Sigmoid colon (tissue), 7 donors: ENCODE data around the gene ENTR1. TPM values are rescaled to one million over a fixed set of nuclear protein-coding genes. Genes with fewer than 3 reads are reported as not detected.

Experiments
- DNase-seq: peaks from one replicate; pipeline ENCODE4 v3.0.0-alpha.2; 2019
- H3K27ac ChIP-seq, 4 donors: fragments of 200-600 bp; sonication (generic); one replicate each; pipeline ENCODE4 v1.5.1; 2016 to 2019; ENCODE audit warnings: mild to moderate bottlenecking in 1 of 4
- H3K27me3 ChIP-seq, 3 donors: fragments of 200-600 bp; sonication (generic); one replicate each; pipeline ENCODE4 v1.5.1; 2019; ENCODE audit warnings: mild to moderate bottlenecking in 1 of 3
- H3K36me3 ChIP-seq, 4 donors: fragments of 200-600 bp; sonication (generic); one replicate each; pipeline ENCODE4 v1.5.1; 2016 to 2019
- H3K4me1 ChIP-seq, 4 donors: fragments of 200-600 bp; sonication (generic); one replicate each; pipeline ENCODE4 v1.5.1; 2017 to 2019
- H3K4me3 ChIP-seq, 4 donors: fragments of 200-600 bp; sonication (generic); one replicate each; pipeline ENCODE4 v1.5.1; 2017 to 2019; ENCODE audit warnings: mild to moderate bottlenecking in 2 of 4, moderate library complexity in 1 of 4
- H3K9me3 ChIP-seq, 4 donors: fragments of 200-600 bp in 3 of 4; sonication (generic) in 3 of 4; one replicate each; pipeline versions ENCODE4 v1.5.1 to v1.6.1; 2013 to 2019
- EP300 ChIP-seq, 4 donors: sonication (generic); formaldehyde crosslinking; IDR thresholded peaks; one replicate each; pipeline ENCODE4 v1.6.1; 2017; ENCODE audit warnings: antibody characterized with exemption in 4 of 4
- POLR2A ChIP-seq, 2 donors: fragments of 450-650 bp; IDR thresholded peaks; one replicate each; pipeline ENCODE4 v1.6.1; 2016; ENCODE audit warnings: antibody characterized with exemption in 2 of 2, mild to moderate bottlenecking in 2 of 2, moderate library complexity in 2 of 2
- POLR2AphosphoS5 ChIP-seq, 4 donors: sonication (generic); formaldehyde crosslinking; IDR thresholded peaks; one replicate each; pipeline ENCODE4 v1.6.1; 2017; ENCODE audit warnings: antibody characterized with exemption in 4 of 4
- WGBS, 2 donors: extraction: QIAGEN DNeasy Blood & Tissue Kit; methylation state at CpG; one replicate each; pipeline ENCODE4 v1.1.7; 2013; 5-methylcytosine and 5-hydroxymethylcytosine counted together
- intact Hi-C: fragments of 100-400 bp; cut with DNase I; formaldehyde crosslinking; loops from one replicate; pipeline ENCODE4 v1.15.1; 2023
- polyA plus RNA-seq, 3 donors: library from polyadenylated mRNA; stranded (reverse); fragments of 200-250 nt; gene quantifications; one replicate each; pipeline ENCODE4 v1.2.3, GENCODE V29; 2013
- total RNA-seq, 4 donors: library from RNA; depleted of rRNA; stranded (reverse); fragments of >200 nt; gene quantifications; one replicate each; pipeline ENCODE4 v1.1.0, GENCODE V29; 2016
- TF ChIP-seq, protein P1 (sequence below), 4 experiments: fragments of 450-650 bp in 3 of 4; fragments of 200-600 bp in 1 of 4; IDR thresholded peaks; one replicate each; pipeline ENCODE4 v1.5.1; 2016 to 2019; ENCODE audit warnings: antibody characterized with exemption in 4 of 4, mild to moderate bottlenecking in 3 of 4, moderate library complexity in 2 of 4
- donor health status: healthy with polysubstance abuse.
- donor health status: Bipolar disorder and iron deficiency.
- donor health status: healthy.

Gene ENTR1
- total and polyA plus RNA-seq, 7 donors, result 16.2 to 47.2 (median 30.6) TPM

DNA sequence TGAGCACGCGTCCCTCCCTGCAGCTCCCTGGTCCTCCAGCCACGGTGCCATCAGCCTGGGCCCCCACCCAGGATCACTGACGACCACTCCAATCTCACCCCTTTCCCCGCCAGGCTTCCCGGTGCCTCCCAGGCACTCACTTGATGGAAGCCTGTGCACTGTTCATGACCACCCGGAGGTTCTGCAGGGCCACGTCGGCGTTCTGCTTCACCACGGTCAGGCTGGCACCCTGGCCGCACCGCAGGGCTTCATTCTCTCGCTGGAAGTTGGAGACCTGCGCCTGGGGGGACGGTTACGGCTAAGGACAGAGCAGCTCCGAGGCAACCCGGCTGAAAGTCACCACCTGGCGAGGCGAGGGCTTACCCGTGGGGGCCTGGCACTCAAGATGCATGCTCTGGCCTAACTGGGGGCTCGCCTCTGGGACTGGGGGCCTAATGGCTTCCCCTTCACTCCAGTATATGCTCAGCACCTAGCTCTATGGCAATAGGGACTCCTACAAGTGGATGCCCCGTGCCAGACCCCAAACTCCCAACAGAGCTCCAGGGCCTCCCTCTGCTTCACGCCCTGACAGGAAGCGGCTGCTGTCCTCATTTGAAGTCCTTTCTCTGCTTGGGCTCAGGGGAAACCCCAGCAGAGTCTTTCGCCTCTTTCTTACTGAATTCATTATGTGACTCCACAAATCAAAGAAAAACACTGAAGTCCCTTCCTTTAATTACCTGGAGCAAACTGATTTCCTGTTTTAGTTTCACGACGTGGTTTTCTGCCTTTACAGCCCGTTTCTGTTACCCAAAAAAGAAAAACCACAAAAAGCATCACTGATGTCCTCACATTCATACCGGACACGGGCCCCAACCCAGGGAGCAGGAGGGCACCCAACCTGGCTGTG is 6.3 kb downstream of the ENTR1 start:
- Histone ChIP-seq H3K9me3 (no peaks in the 10 kb centered on the region), H3K4me3 (no peak overlapping the region), H3K4me1 (peaks cover 0 to 24% (median 14%) of the 10 kb centered on the region in 4 donors), H3K36me3 (peaks cover 4 to 54% (median 28%) of the 10 kb centered on the region in 4 donors), H3K27ac (no peak overlapping the region), H3K27me3 (no peaks in the 10 kb centered on the region)
- WGBS, 2 donors, result 77 to 87% methylated on average over 32 of the region's 32 CpGs
- DNase-seq, result no peak
- intact Hi-C loops, result no loop called here
- TF ChIP-seq POLR2AphosphoS5 (IDR thresholded peaks at IDR 0.05) (no peak), POLR2A (IDR thresholded peaks at IDR 0.05) (no peak), EP300 (IDR thresholded peaks at IDR 0.05) (no peak)
- TF ChIP-seq, protein P1, sequence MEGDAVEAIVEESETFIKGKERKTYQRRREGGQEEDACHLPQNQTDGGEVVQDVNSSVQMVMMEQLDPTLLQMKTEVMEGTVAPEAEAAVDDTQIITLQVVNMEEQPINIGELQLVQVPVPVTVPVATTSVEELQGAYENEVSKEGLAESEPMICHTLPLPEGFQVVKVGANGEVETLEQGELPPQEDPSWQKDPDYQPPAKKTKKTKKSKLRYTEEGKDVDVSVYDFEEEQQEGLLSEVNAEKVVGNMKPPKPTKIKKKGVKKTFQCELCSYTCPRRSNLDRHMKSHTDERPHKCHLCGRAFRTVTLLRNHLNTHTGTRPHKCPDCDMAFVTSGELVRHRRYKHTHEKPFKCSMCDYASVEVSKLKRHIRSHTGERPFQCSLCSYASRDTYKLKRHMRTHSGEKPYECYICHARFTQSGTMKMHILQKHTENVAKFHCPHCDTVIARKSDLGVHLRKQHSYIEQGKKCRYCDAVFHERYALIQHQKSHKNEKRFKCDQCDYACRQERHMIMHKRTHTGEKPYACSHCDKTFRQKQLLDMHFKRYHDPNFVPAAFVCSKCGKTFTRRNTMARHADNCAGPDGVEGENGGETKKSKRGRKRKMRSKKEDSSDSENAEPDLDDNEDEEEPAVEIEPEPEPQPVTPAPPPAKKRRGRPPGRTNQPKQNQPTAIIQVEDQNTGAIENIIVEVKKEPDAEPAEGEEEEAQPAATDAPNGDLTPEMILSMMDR (IDR thresholded peaks at IDR 0.05), result no peak

- DNase-seq, result no peak
- no peak overlapping the region for H3K4me3 ChIP-seq
- H3K27me3 ChIP-seq, result no peaks in the 10 kb centered on the region
- TF ChIP-seq, protein P1 (IDR thresholded peaks at IDR 0.05), result no peak
- TF ChIP-seq EP300 (IDR thresholded peaks at IDR 0.05) (no peak), POLR2A (IDR thresholded peaks at IDR 0.05) (no peak), POLR2AphosphoS5 (IDR thresholded peaks at IDR 0.05) (no peak)
- WGBS, 2 donors, result 55 to 89% methylated on average over 5 of the region's 5 CpGs
- peaks cover 0 to 24% (median 18%) of the 10 kb centered on the region in 4 donors for H3K4me1 ChIP-seq
- no peak overlapping the region for H3K27ac ChIP-seq
- no peaks in the 10 kb centered on the region for H3K9me3 ChIP-seq
- H3K36me3 ChIP-seq, result peaks cover 4 to 54% (median 28%) of the 10 kb centered on the region in 4 donors
- intact Hi-C loops, result no loop called here
These were observed 6.9 kb downstream of the ENTR1 start for GRCh38 chr9:136403538-136403914.

GRCh38 chr9:136402067-136402466 is 8.3 kb downstream of the ENTR1 start:
- no peak for DNase-seq
- intact Hi-C loops, result no loop called here
- H3K27ac ChIP-seq, result no peak overlapping the region
- H3K4me3 ChIP-seq, result no peak overlapping the region
- H3K36me3 ChIP-seq, result peaks cover 4 to 56% (median 29%) of the 10 kb centered on the region in 4 donors
- 86 to 88% methylated on average over 13 of the region's 13 CpGs for WGBS, 2 donors
- H3K9me3 ChIP-seq, result no peaks in the 10 kb centered on the region
- H3K27me3 ChIP-seq, result no peaks in the 10 kb centered on the region
- H3K4me1 ChIP-seq, result peaks cover 0 to 29% (median 21%) of the 10 kb centered on the region in 4 donors
- TF ChIP-seq POLR2AphosphoS5 (IDR thresholded peaks at IDR 0.05), result no peak
- TF ChIP-seq, protein P1 (IDR thresholded peaks at IDR 0.05), result no peak
- no peak for TF ChIP-seq POLR2A (IDR thresholded peaks at IDR 0.05)
- TF ChIP-seq EP300 (IDR thresholded peaks at IDR 0.05), result no peak

DNA sequence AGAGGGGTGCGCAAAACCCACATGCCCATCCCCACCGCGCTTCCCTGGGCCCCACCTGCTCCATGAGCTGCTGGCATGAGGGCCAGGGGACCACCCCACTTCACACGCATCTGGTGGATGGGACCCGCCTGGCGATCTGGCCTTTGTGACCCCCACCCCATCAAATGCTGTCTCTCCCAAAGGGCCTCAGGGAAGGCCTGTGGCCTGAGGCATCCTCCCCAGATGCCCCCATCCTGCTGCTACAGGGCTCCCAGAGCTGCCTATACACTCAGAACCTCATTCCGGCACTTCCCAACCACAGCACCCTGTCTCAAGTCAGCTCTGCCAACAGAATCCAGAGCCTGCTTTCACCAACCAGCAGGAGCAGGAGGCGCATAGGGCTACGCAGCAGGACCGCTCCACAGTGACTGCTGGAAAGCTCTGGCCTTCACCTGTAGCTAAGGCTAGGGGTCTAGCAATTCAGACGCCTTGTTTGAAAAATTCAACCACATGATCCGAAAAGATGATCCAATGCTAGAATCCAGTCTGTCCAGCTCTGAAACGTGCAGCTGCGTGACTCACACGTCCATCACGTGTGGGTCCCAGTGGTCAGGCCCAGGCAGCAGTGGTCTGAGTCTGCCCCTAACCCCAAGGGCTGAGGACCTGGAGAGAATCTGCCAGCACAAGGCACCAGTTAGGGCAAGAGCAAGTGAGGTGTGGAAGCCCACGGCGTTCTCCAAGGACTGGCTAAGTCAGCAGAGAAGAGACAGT is 9.1 kb downstream of the ENTR1 start:
- intact Hi-C loops, result no loop called here
- DNase-seq, result no peak
- H3K9me3 ChIP-seq, result no peaks in the 10 kb centered on the region
- peaks cover 6 to 56% (median 26%) of the 10 kb centered on the region in 4 donors for H3K36me3 ChIP-seq
- TF ChIP-seq EP300 (IDR thresholded peaks at IDR 0.05) (no peak), POLR2AphosphoS5 (IDR thresholded peaks at IDR 0.05) (no peak), POLR2A (IDR thresholded peaks at IDR 0.05) (no peak)
- TF ChIP-seq, protein P1 (IDR thresholded peaks at IDR 0.05), result no peak
- H3K4me1 ChIP-seq, result peaks cover 0 to 29% (median 21%) of the 10 kb centered on the region in 4 donors
- H3K4me3 ChIP-seq, result no peak overlapping the region
- no peaks in the 10 kb centered on the region for H3K27me3 ChIP-seq
- WGBS, 2 donors, result 93 to 94% methylated on average over 18 of the region's 18 CpGs
- no peak overlapping the region for H3K27ac ChIP-seq
